GM12873 (cell line): Measurements from ENCODE around the gene LAMB4.

Experiments
- CTCF ChIP-seq: IDR thresholded peaks from 2 replicates; pipeline ENCODE4 v1.5.1; 2012; ENCODE audit warnings: low read depth, mild to moderate bottlenecking, moderate library complexity, low read length, control low read depth; ENCODE audit not compliant: insufficient read depth; ENCODE audit errors: missing control alignments

Gene LAMB4

GRCh38 chr7:108026647-108027046, 103.5 kb downstream of the LAMB4 start:
- TF ChIP-seq CTCF, result no peak

- TF ChIP-seq CTCF, result no peak
These were observed 104.0 kb downstream of the LAMB4 start for GRCh38 chr7:108026116-108026515.

- no peak for TF ChIP-seq CTCF
These were observed 105.6 kb downstream of the LAMB4 start for GRCh38 chr7:108024538-108024937.

- no peak for TF ChIP-seq CTCF
These were observed 109.6 kb downstream of the LAMB4 start for GRCh38 chr7:108020585-108020984.

- TF ChIP-seq CTCF, result no peak
These were observed 111.5 kb downstream of the LAMB4 start for GRCh38 chr7:108018668-108019067.

GRCh38 chr7:108017776-108018151, 112.4 kb downstream of the LAMB4 start:
- TF ChIP-seq CTCF, result no peak

GRCh38 chr7:108016841-108017775, 113.1 kb downstream of the LAMB4 start:
- TF ChIP-seq CTCF, result peak; percentile 41
